ENCODE results near the gene ATL2.

Gene ATL2

GRCh38 chr2:38294597-38294996 is 82.5 kb downstream of the ATL2 start:
- H3K27ac ChIP-seq (ENCODE audit: extremely low read depth, low read depth, low read length), result no peak overlapping the region
- no peaks in the 10 kb centered on the region for H3K9me3 ChIP-seq (ENCODE audit: control insufficient read depth, insufficient read depth, low read depth, low read length)
- ChIA-PET POLR2A (interaction anchor here (0.6 kb wide), 1 partner anchor 20 kb away, joined by 3 read pairs; no protein-coding TSS in a partner anchor), CTCF (interaction anchor here (0.6 kb wide), 1 partner anchor 84 kb away, joined by 3 read pairs; no protein-coding TSS in a partner anchor)
- peaks cover 33 to 41% of the 10 kb centered on the region in 2 experiments for H3K36me3 ChIP-seq (ENCODE audit: control insufficient read depth in 2 of 2, insufficient read depth in 1 of 2, low read length in 2 of 2)
- TF ChIP-seq ZNF514 (tag by site-specific recombination; IDR thresholded peaks at IDR 0.05), result no peak
- no peak overlapping the region for H3K4me3 ChIP-seq (ENCODE audit: low read depth, low read length)
- peaks cover 2% of the 10 kb centered on the region; the same call in 1 of the 2 replicates for H3K4me1 ChIP-seq (ENCODE audit: control insufficient read depth, insufficient read depth, low read length)

DNA sequence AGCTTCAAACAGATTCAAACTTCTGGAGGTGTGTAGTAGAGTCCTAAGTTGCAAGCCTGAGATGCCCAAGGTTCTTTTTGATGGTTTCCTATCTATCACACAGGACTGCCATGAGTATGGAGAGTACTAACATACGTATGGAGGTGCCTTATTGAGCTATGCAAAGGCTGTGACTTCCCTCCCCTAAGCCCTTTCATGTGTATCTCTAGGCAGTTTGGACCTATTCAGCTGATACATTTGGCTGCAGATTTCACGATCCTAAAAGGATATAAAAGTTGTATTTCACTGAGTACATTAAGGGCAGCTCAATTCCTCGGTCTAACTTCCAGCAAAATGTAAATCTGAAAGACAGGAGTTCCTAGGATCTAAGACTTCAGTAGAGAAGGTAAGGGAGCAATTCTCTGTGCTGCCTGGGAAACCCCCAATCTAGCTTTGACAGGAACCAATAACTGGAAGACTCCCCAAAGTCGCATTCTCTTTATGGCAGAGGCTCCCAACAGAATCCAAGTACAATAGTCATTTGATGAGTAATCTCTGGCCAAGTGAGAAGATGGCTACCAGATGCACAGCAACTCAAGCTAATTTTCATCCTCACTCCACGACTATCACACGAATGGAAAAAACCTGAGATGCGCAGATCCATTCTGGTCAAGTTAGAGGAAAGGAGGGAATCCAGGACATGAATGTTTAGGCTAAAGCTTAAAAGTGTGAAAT is 83.8 kb downstream of the ATL2 start:
- Histone ChIP-seq H3K27ac (ENCODE audit: extremely low read depth, low read depth, low read length) (no peak overlapping the region), H3K4me1 (ENCODE audit: control insufficient read depth, insufficient read depth, low read length) (peaks cover 2% of the 10 kb centered on the region; the same call in 1 of the 2 replicates), H3K9me3 (ENCODE audit: control insufficient read depth, insufficient read depth, low read depth, low read length) (no peaks in the 10 kb centered on the region), H3K36me3 (ENCODE audit: control insufficient read depth in 2 of 2, insufficient read depth in 1 of 2, low read length in 2 of 2) (peaks cover 27 to 30% of the 10 kb centered on the region in 2 experiments), H3K4me3 (ENCODE audit: low read depth, low read length) (no peak overlapping the region)
- no peak for TF ChIP-seq ZNF610 (tag by site-specific recombination; IDR thresholded peaks at IDR 0.05; ENCODE audit: borderline replicate concordance)
- TF ChIP-seq ZNF362 (tag by site-specific recombination; IDR thresholded peaks at IDR 0.05), result no peak
- TF ChIP-seq ZNF76 (tag by site-specific recombination; IDR thresholded peaks at IDR 0.05; ENCODE audit: borderline replicate concordance, low read depth), result no peak
- TF ChIP-seq ZBTB7A (tag by site-specific recombination; IDR thresholded peaks at IDR 0.05; ENCODE audit: low read depth), result no peak
- no peak for TF ChIP-seq KLF16 (tag by site-specific recombination; IDR thresholded peaks at IDR 0.05)
- TF ChIP-seq GLIS1 (tag by site-specific recombination; IDR thresholded peaks at IDR 0.05), result no peak
- no peak for TF ChIP-seq ZNF169 (tag by site-specific recombination; IDR thresholded peaks at IDR 0.05)
- TF ChIP-seq MEIS1 (CRISPR knock-in tag; IDR thresholded peaks at IDR 0.05; ENCODE audit: borderline replicate concordance), result no peak
- no peak for TF ChIP-seq ZBTB44 (tag by site-specific recombination; IDR thresholded peaks at IDR 0.05)
- TF ChIP-seq, protein P1, sequence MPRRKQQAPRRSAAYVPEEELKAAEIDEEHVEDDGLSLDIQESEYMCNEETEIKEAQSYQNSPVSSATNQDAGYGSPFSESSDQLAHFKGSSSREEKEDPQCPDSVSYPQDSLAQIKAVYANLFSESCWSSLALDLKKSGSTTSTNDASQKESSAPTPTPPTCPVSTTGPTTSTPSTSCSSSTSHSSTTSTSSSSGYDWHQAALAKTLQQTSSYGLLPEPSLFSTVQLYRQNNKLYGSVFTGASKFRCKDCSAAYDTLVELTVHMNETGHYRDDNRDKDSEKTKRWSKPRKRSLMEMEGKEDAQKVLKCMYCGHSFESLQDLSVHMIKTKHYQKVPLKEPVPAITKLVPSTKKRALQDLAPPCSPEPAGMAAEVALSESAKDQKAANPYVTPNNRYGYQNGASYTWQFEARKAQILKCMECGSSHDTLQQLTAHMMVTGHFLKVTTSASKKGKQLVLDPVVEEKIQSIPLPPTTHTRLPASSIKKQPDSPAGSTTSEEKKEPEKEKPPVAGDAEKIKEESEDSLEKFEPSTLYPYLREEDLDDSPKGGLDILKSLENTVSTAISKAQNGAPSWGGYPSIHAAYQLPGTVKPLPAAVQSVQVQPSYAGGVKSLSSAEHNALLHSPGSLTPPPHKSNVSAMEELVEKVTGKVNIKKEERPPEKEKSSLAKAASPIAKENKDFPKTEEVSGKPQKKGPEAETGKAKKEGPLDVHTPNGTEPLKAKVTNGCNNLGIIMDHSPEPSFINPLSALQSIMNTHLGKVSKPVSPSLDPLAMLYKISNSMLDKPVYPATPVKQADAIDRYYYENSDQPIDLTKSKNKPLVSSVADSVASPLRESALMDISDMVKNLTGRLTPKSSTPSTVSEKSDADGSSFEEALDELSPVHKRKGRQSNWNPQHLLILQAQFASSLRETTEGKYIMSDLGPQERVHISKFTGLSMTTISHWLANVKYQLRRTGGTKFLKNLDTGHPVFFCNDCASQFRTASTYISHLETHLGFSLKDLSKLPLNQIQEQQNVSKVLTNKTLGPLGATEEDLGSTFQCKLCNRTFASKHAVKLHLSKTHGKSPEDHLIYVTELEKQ (tag by site-specific recombination; IDR thresholded peaks at IDR 0.05; ENCODE audit: borderline replicate concordance), result no peak
- no peak for TF ChIP-seq SP7 (tag by site-specific recombination; IDR thresholded peaks at IDR 0.05)
- no peak for TF ChIP-seq ZNF624 (tag by site-specific recombination; IDR thresholded peaks at IDR 0.05)
- no peak for TF ChIP-seq ZNF18 (tag by site-specific recombination; IDR thresholded peaks at IDR 0.05)
- TF ChIP-seq HOXC10 (CRISPR knock-in tag; IDR thresholded peaks at IDR 0.05), result no peak
- TF ChIP-seq IKZF3 (tag by site-specific recombination; IDR thresholded peaks at IDR 0.05), result no peak
- TF ChIP-seq ZEB2 (tag by site-specific recombination; IDR thresholded peaks at IDR 0.05), result no peak
- TF ChIP-seq MZF1 (tag by site-specific recombination; IDR thresholded peaks at IDR 0.05; ENCODE audit: borderline replicate concordance), result no peak
- TF ChIP-seq ZNF426 (tag by site-specific recombination; IDR thresholded peaks at IDR 0.05), result no peak
- no peak for TF ChIP-seq OSR2 (tag by site-specific recombination; IDR thresholded peaks at IDR 0.05)
- no peak for TF ChIP-seq ZSCAN23 (tag by site-specific recombination; IDR thresholded peaks at IDR 0.05)
- CTCF ChIA-PET, result interaction anchor here (0.5 to 1.3 kb wide), 4 partner anchors 11 to 215 kb away, joined by 3 to 7 read pairs (median 3); no protein-coding TSS in a partner anchor
- POLR2A ChIA-PET, result no interaction called here

All from HEK293 (cell line).